BJ (cell line): ENCODE measurements around the gene LCE1F. TPM values are rescaled to one million over a fixed set of nuclear protein-coding genes. Genes with fewer than 3 reads are reported as not detected.

Experiments used
- CTCF ChIA-PET: fragments of 350-600 bp; formaldehyde crosslinking; extraction: SDS; loops from one replicate; lab custom pipeline; 2021; ENCODE audit warnings: antibody characterized with exemption, inconsistent platforms; lab: Yijun Ruan, JAX
- POLR2A ChIA-PET: fragments of 300-600 bp; sonication (Branson Sonifier 250); formaldehyde crosslinking; extraction: SDS; loops from one replicate; lab custom pipeline; 2021; ENCODE audit warnings: antibody characterized with exemption; lab: Charles Lee
- DNase-seq: peaks from one replicate; pipeline ENCODE4 v3.0.0-alpha.2; 2011; ENCODE audit warnings: low read depth
- H3K27me3 ChIP-seq: 2 replicates; pipeline ENCODE4 v1.6.0; 2011; ENCODE audit warnings: low read length; ENCODE audit not compliant: control insufficient read depth, insufficient read depth
- H3K36me3 ChIP-seq: 2 replicates; pipeline ENCODE4 v1.5.1; 2011; ENCODE audit warnings: low read length; ENCODE audit not compliant: control insufficient read depth, insufficient read depth
- H3K4me3 ChIP-seq: 2 replicates; pipeline ENCODE4 v1.5.1; 2011; ENCODE audit warnings: low read depth, mild to moderate bottlenecking, control low read depth, low read length
- CTCF ChIP-seq: IDR thresholded peaks from 2 replicates; pipeline ENCODE4 v1.5.1; 2011; ENCODE audit warnings: low read depth, mild to moderate bottlenecking, control low read depth, inconsistent platforms, low read length, moderate library complexity; ENCODE audit not compliant: insufficient read depth
- polyA plus RNA-seq: library from polyadenylated mRNA; depleted of rRNA; stranded (reverse); fragments of >200 nt; gene quantifications from 2 replicates; pipeline ENCODE4 v1.2.3, GENCODE V29; 2011

The LCE1F gene
- polyA plus RNA-seq, 1 experiment: not detected

- CTCF ChIA-PET: interaction anchor here (1.2 kb wide), 1 partner anchor 8 kb away, joined by 3 read pairs; no protein-coding TSS in a partner anchor
- TF ChIP-seq CTCF: no peak
- H3K27me3 ChIP-seq: no peaks in the 10 kb centered on the region
- DNase-seq: no peak
- no peaks in the 10 kb centered on the region for H3K36me3 ChIP-seq
- no peak overlapping the region for H3K4me3 ChIP-seq
- POLR2A ChIA-PET: no interaction called here
Measured at GRCh38 chr1:152758636-152759035, 16.3 kb upstream of the LCE1F start.

- DNase-seq: no peak
- TF ChIP-seq CTCF: no peak
- H3K36me3 ChIP-seq: no peaks in the 10 kb centered on the region
- H3K4me3 ChIP-seq: no peak overlapping the region
- no peaks in the 10 kb centered on the region for H3K27me3 ChIP-seq
- POLR2A ChIA-PET: no interaction called here
- CTCF ChIA-PET: no interaction called here
Measured at GRCh38 chr1:152759453-152760173, 15.3 kb upstream of the LCE1F start.

- no peak for TF ChIP-seq CTCF
- ChIA-PET POLR2A (no interaction called here), CTCF (no interaction called here)
- no peak for DNase-seq
- Histone ChIP-seq H3K4me3 (no peak overlapping the region), H3K27me3 (no peaks in the 10 kb centered on the region), H3K36me3 (no peaks in the 10 kb centered on the region)
Measured at GRCh38 chr1:152760551-152761190, 14.3 kb upstream of the LCE1F start.

GRCh38 chr1:152761609-152762213, 13.2 kb upstream of the LCE1F start:
- Histone ChIP-seq H3K4me3 (no peak overlapping the region), H3K27me3 (no peaks in the 10 kb centered on the region), H3K36me3 (no peaks in the 10 kb centered on the region)
- no peak for TF ChIP-seq CTCF
- ChIA-PET POLR2A (no interaction called here), CTCF (interaction anchor here (0.5 kb wide), 1 partner anchor 301 kb away, joined by 3 read pairs; no protein-coding TSS in a partner anchor)
- no peak for DNase-seq

- DNase-seq: no peak
- no peak for TF ChIP-seq CTCF
- H3K4me3 ChIP-seq: no peak overlapping the region
- ChIA-PET CTCF (interaction anchor here (1.5 kb wide), 1 partner anchor 157 kb away, joined by 3 read pairs; no protein-coding TSS in a partner anchor), POLR2A (no interaction called here)
- no peaks in the 10 kb centered on the region for H3K36me3 ChIP-seq
- H3K27me3 ChIP-seq: no peaks in the 10 kb centered on the region
Measured at GRCh38 chr1:152768847-152769533, 6.0 kb upstream of the LCE1F start.
